HS-5 (cell line): Measurements from ENCODE around the gene GNG2.

Source experiments
- DNase-seq: peaks from one replicate; pipeline ENCODE4 v3.0.0-alpha.2; 2012; ENCODE audit warnings: low read depth

GNG2 gene

GRCh38 chr14:51860164-51860824, at the start of gene GNG2:
TSS of gene GNG2 (plus strand) at chr14:51860612. CDS start at chr14:51950679, 90,067 bp downstream.
- no peak for DNase-seq

GRCh38 chr14:51811706-51812105, 48.7 kb upstream of the GNG2 start:
- no peak for DNase-seq

GRCh38 chr14:51816031-51816430, 44.4 kb upstream of the GNG2 start:
- DNase-seq, result no peak

DNA sequence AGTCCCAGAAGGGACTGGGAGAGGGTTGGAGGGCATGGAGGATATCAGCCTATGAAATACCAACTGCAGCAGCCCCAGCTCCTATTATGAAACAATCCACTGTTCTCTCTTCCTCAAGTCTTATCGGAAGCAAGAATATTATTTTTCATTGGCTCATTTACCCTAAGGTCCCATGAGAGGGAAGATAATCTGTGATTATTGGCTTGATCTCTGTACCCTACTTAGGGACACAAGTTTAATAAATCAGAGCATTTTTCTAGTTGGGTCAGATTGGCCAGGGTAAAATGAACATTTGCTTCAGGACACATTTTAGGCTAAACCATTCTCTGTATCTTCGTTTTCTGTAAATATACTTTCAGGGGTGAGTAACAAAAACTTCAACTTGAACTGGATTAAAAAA, 43.1 kb upstream of the GNG2 start:
- no peak for DNase-seq

DNA sequence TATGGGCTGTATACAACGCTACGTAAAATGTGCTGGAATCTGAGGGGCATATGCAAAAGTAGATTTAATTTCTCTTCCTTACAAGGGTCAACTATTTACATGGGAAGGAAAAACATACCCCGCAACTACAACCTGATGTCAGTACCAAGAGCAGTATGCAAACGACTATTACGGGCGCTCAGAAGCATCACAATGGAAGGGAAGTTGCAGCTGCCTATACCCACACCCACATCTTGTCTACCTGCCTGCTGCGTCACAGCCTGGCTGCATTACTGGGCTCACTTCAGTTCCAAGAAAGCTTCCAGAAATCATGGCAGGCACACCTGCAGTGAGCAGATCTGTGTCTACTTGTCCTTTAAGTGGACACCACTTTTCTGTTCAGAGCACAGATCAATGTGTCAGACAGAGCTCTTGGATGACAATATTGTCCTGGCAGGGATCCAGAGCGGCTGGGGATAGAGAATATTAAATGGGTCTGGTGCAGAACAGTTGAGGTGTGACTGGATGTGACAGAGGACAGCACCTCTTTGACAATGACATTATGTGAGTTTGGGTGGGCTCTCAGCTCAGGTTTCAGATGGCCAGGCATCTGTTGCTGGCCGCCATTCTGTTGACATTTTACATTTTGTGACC, 41.5 kb upstream of the GNG2 start:
- no peak for DNase-seq

- no peak for DNase-seq
Observed at GRCh38 chr14:51821822-51822221, 38.6 kb upstream of the GNG2 start.

- DNase-seq, result no peak
Observed at GRCh38 chr14:51822499-51822898, 37.9 kb upstream of the GNG2 start.

DNA sequence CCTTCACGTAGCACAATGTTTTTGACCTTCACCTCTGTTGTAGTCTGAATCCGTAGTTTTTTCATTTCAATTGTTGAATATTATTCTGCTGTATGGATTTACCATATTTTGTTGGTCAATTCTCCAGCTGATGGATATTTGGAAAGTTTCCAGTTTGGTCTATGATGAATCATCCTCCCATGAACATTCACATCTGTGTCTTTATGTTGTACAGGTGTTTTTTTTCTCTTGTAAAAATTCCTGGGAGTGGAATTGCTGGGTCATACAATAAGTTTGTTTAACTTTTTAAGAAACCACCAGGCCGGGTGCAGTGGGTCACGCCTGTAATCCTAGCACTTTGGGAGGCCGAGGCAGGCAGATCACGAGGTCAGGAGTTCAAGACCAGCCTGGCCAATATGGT, 36.7 kb upstream of the GNG2 start:
- no peak for DNase-seq

DNA sequence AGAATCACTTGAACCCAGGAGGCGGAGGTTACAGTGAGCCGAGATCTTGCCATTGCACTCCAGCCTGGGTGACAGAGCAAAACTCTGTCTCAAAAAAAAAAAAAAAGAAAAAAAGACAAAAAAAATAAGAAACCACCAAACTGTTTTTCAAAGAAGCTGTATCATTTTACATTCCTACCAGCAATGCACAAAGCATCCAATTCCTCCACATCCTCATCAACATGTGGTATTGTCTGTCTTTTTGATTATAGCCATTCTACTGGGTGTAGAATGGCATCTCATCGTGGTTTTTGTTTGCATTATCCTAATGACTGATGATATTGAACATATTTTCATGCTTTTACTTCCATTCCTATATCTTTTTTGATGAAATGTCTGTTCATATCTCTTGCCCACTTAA, 36.2 kb upstream of the GNG2 start:
- DNase-seq, result no peak

DNA sequence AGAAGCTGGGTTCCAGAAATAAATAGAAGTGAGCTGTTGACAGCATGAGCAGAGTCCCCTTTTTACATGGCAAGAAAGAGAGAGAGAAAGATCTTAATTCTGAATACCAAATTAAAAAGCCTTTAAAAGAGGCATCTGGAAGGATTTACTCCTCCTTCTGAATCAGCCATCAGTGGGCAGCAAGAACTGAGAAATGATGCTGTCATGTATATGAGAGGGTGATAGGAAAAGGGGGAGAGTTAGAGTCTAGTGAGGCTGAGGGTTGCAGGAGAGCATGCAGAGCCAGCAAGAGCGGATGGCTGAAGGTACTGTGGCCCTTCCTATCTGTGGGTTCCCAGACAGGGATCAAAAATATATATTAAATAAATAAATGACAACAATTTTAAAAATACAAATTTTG, 34.5 kb upstream of the GNG2 start:
- DNase-seq, result no peak

GRCh38 chr14:51828017-51828797, 32.2 kb upstream of the GNG2 start:
- DNase-seq, result no peak

DNA sequence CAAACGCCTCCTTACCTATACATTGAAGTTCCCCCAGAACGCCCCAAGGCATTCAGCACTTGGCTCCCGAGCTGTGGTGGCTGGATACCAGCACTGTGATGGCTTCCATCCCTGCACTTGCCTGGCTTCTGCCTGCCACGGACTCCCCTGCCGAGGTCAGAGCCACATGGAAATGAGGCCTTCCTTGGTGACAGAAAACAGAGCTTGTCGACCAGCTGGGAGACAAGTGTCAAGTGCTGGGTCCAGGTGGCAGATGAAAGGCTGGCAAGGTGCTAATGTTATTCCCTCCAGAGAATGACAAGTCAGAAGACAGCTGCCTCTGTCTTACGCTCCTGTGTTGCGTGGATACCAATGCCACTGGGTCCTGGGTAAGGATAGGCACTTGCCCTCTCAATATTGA, 26.2 kb upstream of the GNG2 start:
- no peak for DNase-seq

DNA sequence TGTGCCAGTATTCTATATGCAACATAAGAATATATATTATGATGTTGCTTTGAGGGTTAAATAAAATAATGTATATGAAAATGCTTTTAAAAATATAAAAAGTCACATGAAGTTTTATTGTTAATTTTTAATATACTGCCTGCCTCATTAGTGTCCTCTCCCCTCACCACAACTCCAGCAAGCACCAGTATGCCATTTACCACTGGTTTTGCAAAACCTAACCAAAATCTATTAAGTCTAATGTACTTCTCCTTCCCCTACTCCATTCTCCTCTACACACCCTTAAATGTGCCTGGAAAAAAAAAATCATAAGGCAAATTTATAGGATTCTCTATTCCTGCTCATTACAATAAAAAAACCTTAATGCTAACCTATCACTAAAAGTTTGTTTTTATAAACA, 24.0 kb upstream of the GNG2 start:
- no peak for DNase-seq

DNA sequence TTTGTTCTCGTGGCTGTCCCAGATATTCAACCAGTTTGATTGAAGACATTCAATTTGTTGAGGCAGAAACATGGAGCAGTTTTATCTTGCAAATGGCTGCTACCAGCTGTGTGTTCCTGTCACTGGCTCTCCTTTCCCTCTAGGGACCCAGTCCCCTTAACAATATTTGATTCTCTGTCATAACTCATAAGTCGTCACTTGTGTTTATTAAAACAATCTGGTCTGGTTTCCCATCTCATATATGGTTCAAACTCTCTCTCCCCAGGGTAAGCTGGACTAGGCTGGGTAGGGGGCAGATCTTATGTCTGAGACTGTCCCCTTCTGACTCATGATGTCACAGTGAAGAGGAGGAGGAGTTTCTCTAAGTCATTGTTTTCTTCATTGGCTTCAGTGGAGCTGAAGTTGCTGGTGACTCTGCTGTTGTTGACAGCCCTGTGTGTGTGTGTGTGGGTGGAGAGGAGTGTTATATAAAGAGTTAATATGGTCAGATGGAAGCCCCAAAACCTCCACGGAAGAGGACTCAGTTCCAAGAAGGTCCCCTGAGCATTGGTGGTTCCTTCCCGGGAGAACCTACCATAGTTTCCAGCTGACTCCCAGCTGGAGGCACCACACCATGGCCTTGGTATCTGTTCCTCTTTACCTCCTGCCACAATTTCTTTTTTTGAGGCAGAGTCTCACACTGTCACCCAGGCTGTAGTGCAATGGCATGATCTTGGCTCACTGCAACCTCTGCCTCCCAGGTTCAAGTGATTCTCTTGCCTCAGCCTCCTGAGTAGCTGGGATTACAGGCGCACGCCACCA, 16.1 kb upstream of the GNG2 start:
- DNase-seq, result no peak

DNA sequence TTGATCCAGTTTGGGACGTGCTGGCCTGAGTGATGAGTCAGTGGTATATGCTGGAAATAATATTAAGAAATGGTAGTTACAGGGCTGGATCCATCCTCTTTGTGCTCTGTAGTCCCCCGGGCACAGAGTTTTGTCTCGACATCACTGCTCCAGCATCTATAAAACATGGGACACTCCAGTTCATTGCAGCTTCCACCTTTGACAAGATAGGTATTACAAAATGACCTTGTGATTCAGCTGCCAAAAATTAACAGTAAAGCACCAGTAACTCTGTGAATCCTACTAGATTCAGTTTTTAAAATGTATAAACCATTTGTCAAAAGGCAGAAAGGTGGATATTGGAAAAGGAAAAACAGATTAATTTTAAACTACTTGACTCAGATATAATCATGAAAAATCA, 14.6 kb upstream of the GNG2 start:
- DNase-seq, result no peak

DNA sequence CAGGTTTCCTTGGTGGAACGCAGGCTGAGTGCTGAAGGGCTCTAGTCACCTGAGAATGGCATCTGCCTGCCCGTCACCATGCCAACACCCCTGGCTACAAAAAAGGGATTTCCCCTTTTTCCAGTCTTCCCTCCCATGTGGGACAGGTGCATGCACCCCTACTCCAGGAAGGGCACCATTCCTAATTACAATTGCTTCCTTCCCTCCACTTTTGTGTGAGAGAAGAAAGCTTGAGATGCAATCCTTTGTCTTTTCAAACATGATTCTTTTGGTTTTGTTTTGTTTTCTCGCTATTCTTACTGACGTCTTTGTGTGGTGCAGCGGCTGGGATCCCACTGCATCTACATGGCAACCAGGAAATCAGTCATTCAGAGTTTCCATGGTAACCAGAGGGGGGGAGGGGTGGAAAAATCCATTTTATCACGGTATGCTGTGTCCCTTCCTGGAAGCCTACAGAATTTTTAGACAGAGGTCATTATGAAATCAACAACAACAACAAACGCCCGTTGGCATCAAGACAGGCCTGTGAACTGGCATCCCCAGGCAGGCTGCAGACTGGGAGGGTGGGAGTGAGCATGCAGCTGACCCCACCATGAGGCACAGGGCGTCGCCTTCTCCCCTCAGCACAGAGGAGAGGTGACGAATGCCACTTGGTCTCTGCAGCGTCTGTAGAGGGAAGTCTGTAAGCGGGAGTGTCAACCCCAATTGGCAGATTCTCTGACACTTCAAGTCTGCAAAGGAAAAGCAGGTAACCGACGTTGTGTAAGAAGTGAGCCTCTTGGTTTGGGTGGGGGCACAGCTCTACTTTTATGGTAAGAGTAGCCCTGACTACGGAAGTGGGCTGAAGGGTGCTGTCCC, 13.6 kb upstream of the GNG2 start:
- no peak for DNase-seq

DNA sequence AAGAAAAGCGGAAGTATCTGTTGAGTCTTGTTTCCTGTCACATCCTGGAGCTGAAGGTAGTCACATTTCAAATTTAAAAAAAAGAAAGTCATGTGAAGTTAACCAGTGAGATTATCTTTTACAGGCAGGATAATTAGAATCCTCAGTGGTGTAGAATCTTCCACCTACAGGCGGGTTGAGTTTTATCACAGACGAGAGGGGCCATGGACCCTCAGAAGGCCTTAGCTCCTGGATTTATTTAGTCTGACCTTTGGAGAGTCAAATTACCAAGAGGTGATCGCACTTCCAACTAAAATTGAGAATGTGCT, 13.0 kb upstream of the GNG2 start:
- no peak for DNase-seq

DNA sequence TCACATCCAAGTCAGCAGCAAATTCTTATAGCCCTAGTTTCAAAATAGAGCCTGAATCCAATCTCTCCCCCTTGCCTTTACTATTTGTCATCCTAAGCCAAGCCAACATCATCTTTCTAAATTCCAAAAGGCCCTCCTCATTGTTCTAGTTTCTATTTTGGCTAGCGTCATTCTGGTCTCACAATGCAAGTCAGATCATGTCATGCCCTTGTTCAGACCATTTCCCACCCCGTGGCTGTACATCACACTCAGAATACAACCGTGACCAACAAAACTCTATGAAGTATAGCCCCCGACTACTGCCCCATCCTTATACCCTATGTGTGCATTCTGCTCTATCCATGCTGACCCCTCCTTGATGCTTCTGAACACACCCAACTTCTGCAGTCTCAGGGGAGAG, 12.3 kb upstream of the GNG2 start:
- no peak for DNase-seq

GRCh38 chr14:51849097-51849496, 11.3 kb upstream of the GNG2 start:
- DNase-seq, result no peak

- no peak for DNase-seq
Observed at GRCh38 chr14:51850651-51851050, 9.8 kb upstream of the GNG2 start.

DNA sequence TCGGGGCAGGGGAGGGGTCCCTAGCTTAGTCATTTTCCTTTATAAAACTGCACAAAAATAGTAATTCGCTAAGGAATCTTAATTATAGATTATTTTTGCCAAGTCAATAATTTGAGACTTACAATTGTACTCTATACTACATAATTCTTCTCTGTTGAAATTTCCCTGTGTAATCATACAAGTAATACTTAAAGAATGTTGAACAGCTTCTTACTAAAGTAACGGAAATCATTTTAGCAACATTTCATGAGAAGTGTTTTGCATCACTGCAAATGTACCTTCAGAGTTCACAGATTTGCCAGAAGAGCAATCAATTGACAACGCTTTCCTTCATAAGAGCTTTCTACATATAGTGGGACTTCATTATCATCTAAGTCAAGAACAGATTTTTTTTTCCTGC, 7.9 kb upstream of the GNG2 start:
- DNase-seq, result no peak

- no peak for DNase-seq
Observed at GRCh38 chr14:51855234-51855633, 5.2 kb upstream of the GNG2 start.
